ENCODE measurements around the gene CDKN2AIP. TPM values are rescaled to one million over a fixed set of nuclear protein-coding genes. Genes with fewer than 3 reads are reported as not detected.

CDKN2AIP gene
- total RNA-seq, 1 experiment from 2014 or later = 24.0 TPM

DNA sequence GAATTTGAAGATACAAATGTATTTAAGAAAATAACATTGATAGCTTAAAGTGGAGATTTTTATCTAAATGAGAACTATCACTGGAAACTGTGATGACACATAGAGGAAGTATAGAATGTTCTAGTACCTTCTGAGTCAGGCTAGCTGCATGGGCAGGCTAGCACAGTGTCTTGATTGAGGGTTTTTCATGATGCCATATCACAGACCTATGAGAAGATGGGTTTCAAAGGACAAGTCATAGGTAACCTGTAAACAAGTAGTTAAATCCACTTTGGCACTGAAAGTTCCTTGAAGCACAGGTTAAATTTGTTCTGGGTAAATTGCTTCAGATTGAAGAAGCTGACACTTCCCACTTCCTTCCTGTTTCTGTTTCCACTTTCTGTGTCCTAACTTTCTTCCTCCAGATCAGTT lies 48.2 kb upstream of the CDKN2AIP start:
- no peak for DNase-seq
- Histone ChIP-seq H2BK120ac (ENCODE audit: low read depth, low read length, poor library complexity, severe bottlenecking) (no peak overlapping the region), H3K4me1 (ENCODE audit: insufficient read depth, low read length) (no peaks in the 10 kb centered on the region), H2AFZ (ENCODE audit: low read length) (no peak overlapping the region), H3K27ac (ENCODE audit: insufficient read length, low read depth, low read length) (no peak overlapping the region), H3K14ac (ENCODE audit: insufficient read depth, low read length) (no peak overlapping the region), H4K20me1 (ENCODE audit: control insufficient read depth, insufficient read depth, insufficient read length) (no peaks in the 10 kb centered on the region), H2BK5ac (ENCODE audit: insufficient read length, low read length) (no peak overlapping the region), H3K4me2 (ENCODE audit: insufficient read depth, insufficient read length, low read length) (no peak overlapping the region), H3K4ac (ENCODE audit: low read depth, low read length) (no peak overlapping the region), H4K8ac (replicated peaks; ENCODE audit: insufficient read length, low read depth, low read length) (no peak overlapping the region), H3K23ac (ENCODE audit: insufficient read length, low read depth, low read length) (no peak overlapping the region), H4K5ac (ENCODE audit: insufficient read length, low read depth, low read length) (no peak overlapping the region), H3K79me2 (ENCODE audit: insufficient read depth, low read length) (no peaks in the 10 kb centered on the region), H3K56ac (ENCODE audit: insufficient read length, low read depth, low read length) (no peak overlapping the region), H3K23me2 (ENCODE audit: insufficient read length, low read depth, low read length, poor library complexity, severe bottlenecking) (peaks cover 4% of the 10 kb centered on the region), H4K91ac (ENCODE audit: insufficient read length, low read depth, low read length) (no peak overlapping the region), H3K79me1 (ENCODE audit: insufficient read depth, low read depth, low read length, poor library complexity, severe bottlenecking) (no peaks in the 10 kb centered on the region), H3K9me3 (ENCODE audit: control insufficient read depth, low read depth, low read length) (no peaks in the 10 kb centered on the region), H2BK15ac (ENCODE audit: low read depth, low read length) (no peak overlapping the region), H3T11ph (ENCODE audit: low read length) (no peak overlapping the region), H3K18ac (ENCODE audit: insufficient read length, low read depth, low read length) (no peak overlapping the region), H2AK5ac (ENCODE audit: insufficient read length, low read length) (no peak overlapping the region), H2BK12ac (ENCODE audit: insufficient read length, low read depth, low read length) (no peak overlapping the region), H2BK20ac (ENCODE audit: low read depth, low read length, poor library complexity, severe bottlenecking) (no peak overlapping the region), H3K9ac (ENCODE audit: extremely low read depth, insufficient read length, low read length) (no peak overlapping the region), H3K27me3 (ENCODE audit: insufficient read depth, low read length) (no peaks in the 10 kb centered on the region; the same call in 1 of the 2 replicates)
- H3K4me3 Mint-ChIP-seq = no peak overlapping the region
- H3K36me3 Mint-ChIP-seq (ENCODE audit: insufficient read depth in 1 of 3, low read depth in 3 of 3) = no peaks in the 10 kb centered on the region
- peaks cover 12 to 26% of the 10 kb centered on the region in 2 experiments for H3K4me1 Mint-ChIP-seq
- no peaks in the 10 kb centered on the region for H3K9me3 Mint-ChIP-seq
- TF ChIP-seq, protein P1, sequence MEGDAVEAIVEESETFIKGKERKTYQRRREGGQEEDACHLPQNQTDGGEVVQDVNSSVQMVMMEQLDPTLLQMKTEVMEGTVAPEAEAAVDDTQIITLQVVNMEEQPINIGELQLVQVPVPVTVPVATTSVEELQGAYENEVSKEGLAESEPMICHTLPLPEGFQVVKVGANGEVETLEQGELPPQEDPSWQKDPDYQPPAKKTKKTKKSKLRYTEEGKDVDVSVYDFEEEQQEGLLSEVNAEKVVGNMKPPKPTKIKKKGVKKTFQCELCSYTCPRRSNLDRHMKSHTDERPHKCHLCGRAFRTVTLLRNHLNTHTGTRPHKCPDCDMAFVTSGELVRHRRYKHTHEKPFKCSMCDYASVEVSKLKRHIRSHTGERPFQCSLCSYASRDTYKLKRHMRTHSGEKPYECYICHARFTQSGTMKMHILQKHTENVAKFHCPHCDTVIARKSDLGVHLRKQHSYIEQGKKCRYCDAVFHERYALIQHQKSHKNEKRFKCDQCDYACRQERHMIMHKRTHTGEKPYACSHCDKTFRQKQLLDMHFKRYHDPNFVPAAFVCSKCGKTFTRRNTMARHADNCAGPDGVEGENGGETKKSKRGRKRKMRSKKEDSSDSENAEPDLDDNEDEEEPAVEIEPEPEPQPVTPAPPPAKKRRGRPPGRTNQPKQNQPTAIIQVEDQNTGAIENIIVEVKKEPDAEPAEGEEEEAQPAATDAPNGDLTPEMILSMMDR (conservative IDR thresholded peaks at IDR 0.05) = no peak
- H3K27ac Mint-ChIP-seq = no peak overlapping the region
- peaks cover 27% of the 10 kb centered on the region for H3K27me3 Mint-ChIP-seq (ENCODE audit: low read depth)

All from H9 (cell line).